PC-3 (cell line): ENCODE data around the gene DHDH. TPM values are rescaled to one million over a fixed set of nuclear protein-coding genes. Genes with fewer than 3 reads are reported as not detected.

ENCODE experiments used
- ATAC-seq: fragments of 200-7000 bp; cut with Tn5 transposase; 2 replicates; pipeline ENCODE4 v1.9.1; 2020; ENCODE audit warnings: mild to moderate bottlenecking, moderate library complexity
- BruUV-seq: library from RNA; stranded (reverse); fragments of 400-500 nt; replicated peaks from 2 replicates; lab custom pipeline; 2021; lab: Mats Ljungman, UMichigan
- CTCF ChIA-PET: fragments of 300-600 bp; sonication (Branson Sonifier 250); formaldehyde crosslinking; loops from one replicate; lab custom pipeline; 2022; ENCODE audit warnings: antibody characterized with exemption; lab: Charles Lee
- POLR2A ChIA-PET: fragments of 300-600 bp; sonication (Branson Sonifier 250); formaldehyde crosslinking; loops from one replicate; lab custom pipeline; 2022; ENCODE audit warnings: antibody characterized with exemption; ENCODE audit not compliant: unreplicated experiment; lab: Charles Lee
- DNase-seq: peaks from one replicate; pipeline ENCODE4 v3.0.0-alpha.2; 2015
- H2AFZ ChIP-seq: fragments of 300-600 bp; sonication (generic); 2 replicates; pipeline ENCODE4 v1.6.0; 2016; ENCODE audit warnings: antibody characterized with exemption, low read length
- H3F3A ChIP-seq: fragments of 300-600 bp; sonication (generic); one replicate; pipeline ENCODE4 v1.6.0; 2017; ENCODE audit warnings: antibody characterized with exemption, low read length, control low read depth, mild to moderate bottlenecking; ENCODE audit not compliant: unreplicated experiment
- H3K27ac ChIP-seq: fragments of 300-600 bp; sonication (generic); 2 replicates; pipeline ENCODE4 v1.5.1; 2016; ENCODE audit warnings: mild to moderate bottlenecking, low read length
- H3K27me3 ChIP-seq: fragments of 300-600 bp; sonication (generic); 2 replicates; pipeline ENCODE4 v1.6.1; 2016; ENCODE audit warnings: low read length, mixed read lengths
- H3K36me3 ChIP-seq: fragments of 300-600 bp; sonication (generic); 2 replicates; pipeline ENCODE4 v1.6.1; 2016; ENCODE audit warnings: low read depth, mixed run types, low read length, mixed read lengths
- H3K4me1 ChIP-seq: fragments of 300-600 bp; sonication (generic); 2 replicates; pipeline ENCODE4 v1.5.1; 2016; ENCODE audit warnings: low read length; ENCODE audit not compliant: insufficient read depth
- H3K4me2 ChIP-seq: fragments of 300-600 bp; sonication (generic); 2 replicates; pipeline ENCODE4 v1.6.0; 2016; ENCODE audit warnings: low read length
- H3K4me3 ChIP-seq: fragments of 300-600 bp; sonication (generic); 2 replicates; pipeline ENCODE4 v1.5.1; 2016; ENCODE audit warnings: mild to moderate bottlenecking, low read length, mixed read lengths
- H3K79me2 ChIP-seq: fragments of 300-600 bp; sonication (generic); 2 replicates; pipeline ENCODE4 v1.6.1; 2017; ENCODE audit warnings: low read length, mixed read lengths
- H3K9ac ChIP-seq: fragments of 300-600 bp; sonication (generic); 2 replicates; pipeline ENCODE4 v1.6.0; 2016; ENCODE audit warnings: mild to moderate bottlenecking, low read length
- H3K9me2 ChIP-seq: fragments of 300-600 bp; sonication (generic); replicated peaks from 2 replicates; pipeline ENCODE4 v1.6.1; 2016; ENCODE audit warnings: mixed run types, low read length, mixed read lengths
- H3K9me3 ChIP-seq: fragments of 300-600 bp; sonication (generic); 2 replicates; pipeline ENCODE4 v1.6.1; 2016; ENCODE audit warnings: low read length, mixed read lengths
- H4K20me1 ChIP-seq: fragments of 300-600 bp; sonication (generic); 2 replicates; pipeline ENCODE4 v1.6.1; 2016; ENCODE audit warnings: low read length, mixed read lengths
- EZH2 ChIP-seq: fragments of 300-600 bp; sonication (generic); IDR thresholded peaks from one replicate; pipeline ENCODE4 v1.6.1; 2017; ENCODE audit warnings: antibody characterized with exemption, mild to moderate bottlenecking, low read length; ENCODE audit not compliant: unreplicated experiment
- EZH2phosphoT487 ChIP-seq: fragments of 300-600 bp; sonication (generic); IDR thresholded peaks from 2 replicates; pipeline ENCODE4 v1.6.1; 2018; ENCODE audit warnings: mild to moderate bottlenecking, antibody characterized with exemption, low read length, borderline replicate concordance
- intact Hi-C: fragments of 100-400 bp; cut with micrococcal nuclease; formaldehyde crosslinking; loops from 2 replicates; pipeline ENCODE4 v1.9.0; 2023
- total RNA-seq: library from RNA; depleted of rRNA; stranded (reverse); fragments of >200 nt; gene quantifications from 2 replicates; pipeline ENCODE4 v1.2.3, GENCODE V29; 2014
- TF ChIP-seq, protein P1 (sequence below): fragments of 300-600 bp; sonication (generic); conservative IDR thresholded peaks from 2 replicates; pipeline ENCODE4 v1.5.1; 2017; ENCODE audit warnings: antibody characterized with exemption, low read depth, mild to moderate bottlenecking, low read length

The DHDH gene
- total RNA-seq, 1 experiment from 2014 or later: 1.8 TPM

DNA sequence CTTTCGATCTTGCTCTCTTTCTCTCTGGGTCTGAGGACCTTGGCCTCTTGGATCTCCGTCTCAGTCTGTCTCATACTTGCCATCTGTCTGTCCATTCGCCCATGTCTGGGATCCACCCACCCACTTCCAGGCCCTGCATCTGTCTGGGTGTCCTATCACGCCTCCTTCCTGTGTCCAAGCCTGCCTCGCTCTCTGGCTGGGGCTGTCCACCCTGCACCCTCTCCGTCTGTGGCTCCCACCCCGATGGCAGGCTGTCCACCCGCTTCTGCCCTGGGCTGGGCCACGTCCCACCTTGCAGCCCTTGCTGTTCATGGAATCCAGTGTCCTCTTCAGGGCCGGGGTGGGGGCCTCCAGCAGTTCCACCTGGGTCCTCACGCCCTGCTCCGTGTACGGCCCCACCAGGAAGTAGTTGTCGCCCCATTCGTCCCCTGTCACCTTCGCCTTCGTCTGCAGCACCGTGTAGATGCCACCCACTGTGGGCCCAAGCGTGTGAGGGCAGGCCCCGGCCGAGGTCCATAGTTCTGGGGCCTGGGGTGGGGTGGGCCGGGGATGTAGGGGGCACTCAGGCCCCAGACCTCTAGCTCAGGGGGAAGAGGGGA is 57.6 kb downstream of the DHDH start:
- DNase-seq: no peak
- POLR2A ChIA-PET: no interaction called here

DNA sequence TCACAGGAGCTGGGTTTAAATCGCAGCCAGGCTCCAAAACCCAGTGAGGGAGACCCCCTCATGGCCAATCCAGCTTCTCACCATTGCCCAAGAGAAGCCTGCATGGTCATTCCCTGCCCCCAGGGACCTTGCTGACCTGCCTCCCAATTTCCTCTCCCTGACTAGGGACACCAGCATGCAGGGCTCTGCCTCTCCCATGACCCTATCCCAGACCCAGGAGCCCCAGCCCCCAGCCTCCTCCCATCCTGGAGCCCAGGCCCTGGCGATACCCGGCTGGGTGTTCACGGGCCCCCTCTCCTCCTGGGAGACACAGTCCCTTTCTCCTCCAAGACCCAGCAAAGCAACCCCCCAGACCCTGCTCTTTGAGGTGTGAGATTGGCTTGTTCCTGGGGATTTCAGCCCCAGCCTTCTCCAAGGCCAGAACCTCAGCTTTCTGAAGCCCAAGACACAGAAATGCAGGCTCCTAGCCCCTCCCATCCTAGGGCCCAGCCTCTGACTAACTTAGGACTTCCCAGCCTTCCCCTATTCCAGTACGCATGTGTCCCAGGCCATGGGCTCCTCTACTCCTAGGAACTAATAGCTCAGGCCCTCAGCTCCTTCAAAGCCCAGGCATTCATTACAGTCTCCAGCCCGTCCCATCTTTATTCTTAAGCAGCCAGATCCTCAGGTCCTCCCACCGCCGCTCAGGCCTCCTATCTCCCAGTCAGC is 58.5 kb downstream of the DHDH start:
- H3K27me3 ChIP-seq: no peaks in the 10 kb centered on the region
- no peaks in the 10 kb centered on the region for H3K9me2 ChIP-seq
- peak overlapping the region; percentile 89 for H3K9ac ChIP-seq
- H3K79me2 ChIP-seq: peaks cover 64% of the 10 kb centered on the region
- intact Hi-C loops: loop anchor here (10.0 kb wide), 1 partner anchor 83 kb away; the partner anchor contains the start of gene KCNA7
- DNase-seq (peak; percentile 66), ATAC-seq (peak; percentile 54)
- H3K4me3 ChIP-seq: peak overlapping the region; percentile 93
- TF ChIP-seq EZH2phosphoT487 (no peak), EZH2 (no peak)
- TF ChIP-seq, protein P1, sequence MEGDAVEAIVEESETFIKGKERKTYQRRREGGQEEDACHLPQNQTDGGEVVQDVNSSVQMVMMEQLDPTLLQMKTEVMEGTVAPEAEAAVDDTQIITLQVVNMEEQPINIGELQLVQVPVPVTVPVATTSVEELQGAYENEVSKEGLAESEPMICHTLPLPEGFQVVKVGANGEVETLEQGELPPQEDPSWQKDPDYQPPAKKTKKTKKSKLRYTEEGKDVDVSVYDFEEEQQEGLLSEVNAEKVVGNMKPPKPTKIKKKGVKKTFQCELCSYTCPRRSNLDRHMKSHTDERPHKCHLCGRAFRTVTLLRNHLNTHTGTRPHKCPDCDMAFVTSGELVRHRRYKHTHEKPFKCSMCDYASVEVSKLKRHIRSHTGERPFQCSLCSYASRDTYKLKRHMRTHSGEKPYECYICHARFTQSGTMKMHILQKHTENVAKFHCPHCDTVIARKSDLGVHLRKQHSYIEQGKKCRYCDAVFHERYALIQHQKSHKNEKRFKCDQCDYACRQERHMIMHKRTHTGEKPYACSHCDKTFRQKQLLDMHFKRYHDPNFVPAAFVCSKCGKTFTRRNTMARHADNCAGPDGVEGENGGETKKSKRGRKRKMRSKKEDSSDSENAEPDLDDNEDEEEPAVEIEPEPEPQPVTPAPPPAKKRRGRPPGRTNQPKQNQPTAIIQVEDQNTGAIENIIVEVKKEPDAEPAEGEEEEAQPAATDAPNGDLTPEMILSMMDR: no peak
- H3K4me1 ChIP-seq: peaks cover 6% of the 10 kb centered on the region; the same call in 1 of the 2 replicates
- no TSS peak for BruUV-seq
- no peaks in the 10 kb centered on the region for H3F3A ChIP-seq
- ChIA-PET POLR2A (interaction anchor here (0.6 kb wide), 2 partner anchors 159 to 166 kb away, joined by 3 read pairs; partner anchors contain the start of gene TRPM4), CTCF (no interaction called here)
- H3K9me3 ChIP-seq: no peaks in the 10 kb centered on the region
- H3K36me3 ChIP-seq: no peaks in the 10 kb centered on the region; the same call in 1 of the 2 replicates
- H3K4me2 ChIP-seq: peak overlapping the region; percentile 98
- H2AFZ ChIP-seq: peak overlapping the region; percentile 73; the same call in 1 of the 2 replicates
- H4K20me1 ChIP-seq: no peaks in the 10 kb centered on the region
- H3K27ac ChIP-seq: peak overlapping the region; percentile 36; the same call in 1 of the 2 replicates

More for the DNA sequence above, 57.6 kb downstream of the DHDH start:
- intact Hi-C loops: loop anchor here (10.0 kb wide), 1 partner anchor 84 kb away; the partner anchor contains the start of gene KCNA7
- Histone ChIP-seq H3K4me1 (peaks cover 6% of the 10 kb centered on the region; the same call in 1 of the 2 replicates), H3K9me3 (no peaks in the 10 kb centered on the region), H4K20me1 (no peaks in the 10 kb centered on the region), H2AFZ (no peak overlapping the region), H3K36me3 (no peaks in the 10 kb centered on the region; the same call in 1 of the 2 replicates), H3K27me3 (no peaks in the 10 kb centered on the region), H3K27ac (no peak overlapping the region), H3K4me3 (peak overlapping the region; percentile 93; the same call in 1 of the 2 replicates), H3K79me2 (peaks cover 55% of the 10 kb centered on the region), H3F3A (no peaks in the 10 kb centered on the region), H3K4me2 (peak overlapping the region; percentile 98), H3K9ac (no peak overlapping the region), H3K9me2 (no peaks in the 10 kb centered on the region)
- BruUV-seq: no TSS peak
- no peak for ATAC-seq
- CTCF ChIA-PET: no interaction called here
- TF ChIP-seq, protein P1: no peak
- TF ChIP-seq EZH2 (no peak), EZH2phosphoT487 (no peak)
